SK-N-MC (cell line): Measurements from ENCODE around the gene NUMB.

Experiments
- EZH2 ChIP-seq: fragments of 200-600 bp; sonication (generic); IDR thresholded peaks from one replicate; pipeline ENCODE4 v1.6.1; 2017; ENCODE audit warnings: antibody characterized with exemption
- POLR2AphosphoS5 ChIP-seq: IDR thresholded peaks from 2 replicates; pipeline ENCODE4 v1.6.1; 2012; ENCODE audit warnings: mild to moderate bottlenecking, low read depth, low read length, borderline replicate concordance

GRCh38 chr14:73231981-73232851 is 226.1 kb downstream of the NUMB start:
- TF ChIP-seq EZH2 (no peak), POLR2AphosphoS5 (no peak)
